HepG2 (cell line): Measurements from ENCODE around the gene CORO1C. TPM values are rescaled to one million over a fixed set of nuclear protein-coding genes. Genes with fewer than 3 reads are reported as not detected.

Source experiments
- AGO1 ChIP-seq: fragments of 200-400 bp; formaldehyde crosslinking; IDR thresholded peaks from 2 replicates; pipeline ENCODE4 v1.6.1; 2017; ENCODE audit warnings: mild to moderate bottlenecking, low read depth, low read length, moderate library complexity; ENCODE audit not compliant: poor library complexity, severe bottlenecking
- ATM ChIP-seq: fragments of 450-650 bp; IDR thresholded peaks from 2 replicates; pipeline ENCODE4 v1.7.1; 2017; ENCODE audit warnings: mild to moderate bottlenecking, borderline replicate concordance
- CCAR2 ChIP-seq: fragments of 200-400 bp; formaldehyde crosslinking; optimal IDR thresholded peaks from 2 replicates; pipeline ENCODE3; 2018; ENCODE audit warnings: low read depth, mild to moderate bottlenecking, low read length, moderate library complexity
- HNRNPUL1 ChIP-seq: fragments of 200-400 bp; formaldehyde crosslinking; IDR thresholded peaks from 2 replicates; pipeline ENCODE4 v1.6.1; 2017; ENCODE audit warnings: low read depth, mild to moderate bottlenecking, low read length, moderate library complexity
- KLF11 ChIP-seq: IDR thresholded peaks from 2 replicates; pipeline ENCODE4 v1.6.1; 2016; ENCODE audit warnings: missing compliant biosample characterization
- SIX4 ChIP-seq: sonication (generic); formaldehyde crosslinking; IDR thresholded peaks from 2 replicates; pipeline ENCODE4 v1.4.0; 2020; ENCODE audit warnings: missing genetic modification reagents
- STAG1 ChIP-seq: sonication (generic); formaldehyde crosslinking; IDR thresholded peaks from 2 replicates; pipeline ENCODE4 v1.4.0; 2020; ENCODE audit warnings: missing genetic modification reagents
- TAF15 ChIP-seq: fragments of 200-400 bp; formaldehyde crosslinking; IDR thresholded peaks from one replicate; pipeline ENCODE4 v1.6.1; 2018; ENCODE audit warnings: mild to moderate bottlenecking, low read depth, low read length; ENCODE audit not compliant: poor library complexity, severe bottlenecking
- TP53 ChIP-seq: sonication (generic); formaldehyde crosslinking; conservative IDR thresholded peaks from 2 replicates; pipeline ENCODE4 v1.4.0; 2020; ENCODE audit warnings: missing genetic modification reagents
- ZNF225 ChIP-seq: sonication (generic); formaldehyde crosslinking; IDR thresholded peaks from 2 replicates; pipeline ENCODE4 v1.4.0; 2020; ENCODE audit warnings: mild to moderate bottlenecking, missing genetic modification reagents
- ZNF552 ChIP-seq: sonication (generic); formaldehyde crosslinking; IDR thresholded peaks from 2 replicates; pipeline ENCODE4 v1.9.0; 2022; ENCODE audit warnings: missing genetic modification reagents, mild to moderate bottlenecking, borderline replicate concordance
- ZNF614 ChIP-seq: IDR thresholded peaks from 2 replicates; pipeline ENCODE4 v1.6.1; 2018; ENCODE audit warnings: missing biosample characterization, missing genetic modification reagents, inconsistent platforms, borderline replicate concordance
- ZNF652 ChIP-seq: IDR thresholded peaks from 2 replicates; pipeline ENCODE4 v1.6.1; 2016; ENCODE audit warnings: low read depth, borderline replicate concordance
- ZSCAN22 ChIP-seq: sonication (generic); formaldehyde crosslinking; IDR thresholded peaks from 2 replicates; pipeline ENCODE4 v1.4.0; 2020; ENCODE audit warnings: mild to moderate bottlenecking, missing genetic modification reagents
- polyA plus RNA-seq, 8 experiments: library from polyadenylated mRNA; depleted of rRNA in 3 of 8; stranded (reverse) in 7 of 8; unstranded in 1 of 8; fragments of >200 nt; fragmentation: Illumina TruSeq in 4 of 8; extraction: Trizol in 4 of 8; gene quantifications; 2 replicates each; pipeline versions ENCODE4 v1.2.1 to v1.2.3, GENCODE V29; 2011 to 2016; ENCODE audit warnings: low read depth in 4 of 8, missing spikeins in 1 of 8, mixed read lengths in 1 of 8; ENCODE audit not compliant: insufficient read depth in 1 of 8
- total RNA-seq, 5 experiments: library from RNA; depleted of rRNA; stranded (reverse); fragments of >200 nt; fragmentation: Illumina TruSeq; extraction: Trizol; gene quantifications; 2 replicates each; pipeline ENCODE4 v1.2.3, GENCODE V29; 2016; ENCODE audit warnings: low read depth in 1 of 5
- TF ChIP-seq, protein P1 (sequence below), 2 experiments: IDR thresholded peaks; 2 replicates each; pipeline ENCODE4 v1.6.1; 2011 to 2012; ENCODE audit warnings: low read length in 2 of 2, borderline replicate concordance in 1 of 2, low read depth in 1 of 2, mild to moderate bottlenecking in 1 of 2, moderate library complexity in 1 of 2
- TF ChIP-seq, protein P2 (sequence below): sonication (generic); formaldehyde crosslinking; IDR thresholded peaks from 2 replicates; pipeline ENCODE4 v1.4.0; 2020; ENCODE audit warnings: missing genetic modification reagents, borderline replicate concordance
- TF ChIP-seq, protein P3 (sequence below): sonication (generic); formaldehyde crosslinking; IDR thresholded peaks from 2 replicates; pipeline ENCODE4 v1.4.0; 2020; ENCODE audit warnings: missing genetic modification reagents, borderline replicate concordance

CORO1C gene
- total and polyA plus RNA-seq, 2 of the 13 experiments (the other 11 are each of a cell fraction or from before 2014, with no cell fraction given) = 73.7 to 131 TPM

DNA sequence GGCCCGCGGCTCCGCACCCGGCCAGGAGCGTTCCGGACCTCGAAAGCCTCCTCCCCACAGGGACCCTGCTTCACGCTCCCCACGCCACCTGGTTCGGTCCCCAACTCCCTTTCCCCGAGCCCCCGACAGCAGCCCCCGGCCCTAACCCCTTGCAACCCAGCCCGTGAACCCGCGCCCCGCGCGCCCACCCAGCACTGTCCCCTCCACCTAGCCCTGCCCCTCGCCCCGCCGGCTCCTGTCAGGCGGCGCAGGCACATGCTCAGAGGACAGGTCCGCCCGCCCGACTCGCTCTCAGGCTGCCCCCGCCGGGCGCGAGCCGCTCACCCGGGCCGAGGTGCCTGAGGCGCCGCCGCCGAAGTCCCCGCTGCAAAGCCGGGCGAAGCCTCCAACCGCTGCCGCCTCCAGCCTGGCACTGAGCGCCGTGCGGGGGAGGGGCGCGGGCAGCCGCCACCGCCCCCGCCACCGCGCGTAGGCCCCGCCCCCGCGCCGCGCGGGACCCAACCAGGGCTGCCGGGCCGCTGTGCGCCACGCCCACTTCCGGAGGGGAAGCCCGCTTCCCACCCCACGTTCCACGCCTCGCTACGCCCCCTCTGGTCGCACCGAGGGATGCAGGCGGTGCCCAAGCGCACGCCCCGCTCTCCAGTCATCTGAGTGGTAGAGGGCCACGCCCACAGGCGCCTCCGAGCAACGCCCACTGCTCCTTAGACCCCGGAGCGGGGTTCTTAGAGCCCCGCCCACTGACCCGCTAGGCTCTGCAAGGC lies at the start of gene CORO1C (continued):
- TF ChIP-seq, protein P1, sequence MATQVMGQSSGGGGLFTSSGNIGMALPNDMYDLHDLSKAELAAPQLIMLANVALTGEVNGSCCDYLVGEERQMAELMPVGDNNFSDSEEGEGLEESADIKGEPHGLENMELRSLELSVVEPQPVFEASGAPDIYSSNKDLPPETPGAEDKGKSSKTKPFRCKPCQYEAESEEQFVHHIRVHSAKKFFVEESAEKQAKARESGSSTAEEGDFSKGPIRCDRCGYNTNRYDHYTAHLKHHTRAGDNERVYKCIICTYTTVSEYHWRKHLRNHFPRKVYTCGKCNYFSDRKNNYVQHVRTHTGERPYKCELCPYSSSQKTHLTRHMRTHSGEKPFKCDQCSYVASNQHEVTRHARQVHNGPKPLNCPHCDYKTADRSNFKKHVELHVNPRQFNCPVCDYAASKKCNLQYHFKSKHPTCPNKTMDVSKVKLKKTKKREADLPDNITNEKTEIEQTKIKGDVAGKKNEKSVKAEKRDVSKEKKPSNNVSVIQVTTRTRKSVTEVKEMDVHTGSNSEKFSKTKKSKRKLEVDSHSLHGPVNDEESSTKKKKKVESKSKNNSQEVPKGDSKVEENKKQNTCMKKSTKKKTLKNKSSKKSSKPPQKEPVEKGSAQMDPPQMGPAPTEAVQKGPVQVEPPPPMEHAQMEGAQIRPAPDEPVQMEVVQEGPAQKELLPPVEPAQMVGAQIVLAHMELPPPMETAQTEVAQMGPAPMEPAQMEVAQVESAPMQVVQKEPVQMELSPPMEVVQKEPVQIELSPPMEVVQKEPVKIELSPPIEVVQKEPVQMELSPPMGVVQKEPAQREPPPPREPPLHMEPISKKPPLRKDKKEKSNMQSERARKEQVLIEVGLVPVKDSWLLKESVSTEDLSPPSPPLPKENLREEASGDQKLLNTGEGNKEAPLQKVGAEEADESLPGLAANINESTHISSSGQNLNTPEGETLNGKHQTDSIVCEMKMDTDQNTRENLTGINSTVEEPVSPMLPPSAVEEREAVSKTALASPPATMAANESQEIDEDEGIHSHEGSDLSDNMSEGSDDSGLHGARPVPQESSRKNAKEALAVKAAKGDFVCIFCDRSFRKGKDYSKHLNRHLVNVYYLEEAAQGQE (IDR thresholded peaks at IDR 0.05; ENCODE audit: borderline replicate concordance in 1 of 2, low read depth in 1 of 2, low read length in 2 of 2) = no peak
- no peak for TF ChIP-seq SIX4
- TF ChIP-seq ZNF225 (CRISPR knock-in tag) = no peak; the same call in 1 of the 2 replicates
- TF ChIP-seq CCAR2 = no peak
- TF ChIP-seq AGO1 = peak; percentile 42
- TF ChIP-seq STAG1 (CRISPR knock-in tag) = peak; percentile 49
- TF ChIP-seq TP53 (CRISPR knock-in tag) = no peak
- no peak for TF ChIP-seq ZNF652
- TF ChIP-seq, protein P2, sequence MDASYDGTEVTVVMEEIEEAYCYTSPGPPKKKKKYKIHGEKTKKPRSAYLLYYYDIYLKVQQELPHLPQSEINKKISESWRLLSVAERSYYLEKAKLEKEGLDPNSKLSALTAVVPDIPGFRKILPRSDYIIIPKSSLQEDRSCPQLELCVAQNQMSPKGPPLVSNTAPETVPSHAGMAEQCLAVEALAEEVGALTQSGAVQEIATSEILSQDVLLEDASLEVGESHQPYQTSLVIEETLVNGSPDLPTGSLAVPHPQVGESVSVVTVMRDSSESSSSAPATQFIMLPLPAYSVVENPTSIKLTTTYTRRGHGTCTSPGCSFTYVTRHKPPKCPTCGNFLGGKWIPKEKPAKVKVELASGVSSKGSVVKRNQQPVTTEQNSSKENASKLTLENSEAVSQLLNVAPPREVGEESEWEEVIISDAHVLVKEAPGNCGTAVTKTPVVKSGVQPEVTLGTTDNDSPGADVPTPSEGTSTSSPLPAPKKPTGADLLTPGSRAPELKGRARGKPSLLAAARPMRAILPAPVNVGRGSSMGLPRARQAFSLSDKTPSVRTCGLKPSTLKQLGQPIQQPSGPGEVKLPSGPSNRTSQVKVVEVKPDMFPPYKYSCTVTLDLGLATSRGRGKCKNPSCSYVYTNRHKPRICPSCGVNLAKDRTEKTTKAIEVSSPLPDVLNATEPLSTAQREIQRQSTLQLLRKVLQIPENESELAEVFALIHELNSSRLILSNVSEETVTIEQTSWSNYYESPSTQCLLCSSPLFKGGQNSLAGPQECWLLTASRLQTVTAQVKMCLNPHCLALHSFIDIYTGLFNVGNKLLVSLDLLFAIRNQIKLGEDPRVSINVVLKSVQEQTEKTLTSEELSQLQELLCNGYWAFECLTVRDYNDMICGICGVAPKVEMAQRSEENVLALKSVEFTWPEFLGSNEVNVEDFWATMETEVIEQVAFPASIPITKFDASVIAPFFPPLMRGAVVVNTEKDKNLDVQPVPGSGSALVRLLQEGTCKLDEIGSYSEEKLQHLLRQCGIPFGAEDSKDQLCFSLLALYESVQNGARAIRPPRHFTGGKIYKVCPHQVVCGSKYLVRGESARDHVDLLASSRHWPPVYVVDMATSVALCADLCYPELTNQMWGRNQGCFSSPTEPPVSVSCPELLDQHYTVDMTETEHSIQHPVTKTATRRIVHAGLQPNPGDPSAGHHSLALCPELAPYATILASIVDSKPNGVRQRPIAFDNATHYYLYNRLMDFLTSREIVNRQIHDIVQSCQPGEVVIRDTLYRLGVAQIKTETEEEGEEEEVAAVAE (CRISPR knock-in tag) = peak; percentile 47; the same call in 1 of the 2 replicates
- TF ChIP-seq, protein P3, sequence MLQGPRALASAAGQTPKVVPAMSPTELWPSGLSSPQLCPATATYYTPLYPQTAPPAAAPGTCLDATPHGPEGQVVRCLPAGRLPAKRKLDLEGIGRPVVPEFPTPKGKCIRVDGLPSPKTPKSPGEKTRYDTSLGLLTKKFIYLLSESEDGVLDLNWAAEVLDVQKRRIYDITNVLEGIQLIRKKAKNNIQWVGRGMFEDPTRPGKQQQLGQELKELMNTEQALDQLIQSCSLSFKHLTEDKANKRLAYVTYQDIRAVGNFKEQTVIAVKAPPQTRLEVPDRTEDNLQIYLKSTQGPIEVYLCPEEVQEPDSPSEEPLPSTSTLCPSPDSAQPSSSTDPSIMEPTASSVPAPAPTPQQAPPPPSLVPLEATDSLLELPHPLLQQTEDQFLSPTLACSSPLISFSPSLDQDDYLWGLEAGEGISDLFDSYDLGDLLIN (CRISPR knock-in tag) = no peak; the same call in 1 of the 2 replicates
- no peak for TF ChIP-seq ZSCAN22 (CRISPR knock-in tag)
- peak; percentile 59; the same call in 1 of the 2 replicates for TF ChIP-seq HNRNPUL1
- TF ChIP-seq ZNF552 = no peak
- no peak for TF ChIP-seq KLF11 (CRISPR knock-in tag)
- TF ChIP-seq ATM = no peak
- no peak for TF ChIP-seq TAF15
- 0 out of 2 replicates have a peak, but pooled peaks have one; percentile 38 for TF ChIP-seq ZNF614
